SK-N-SH (cell line): ENCODE measurements around the gene MOB2. TPM values are rescaled to one million over a fixed set of nuclear protein-coding genes. Genes with fewer than 3 reads are reported as not detected.

ENCODE experiments used
- CTCF ChIA-PET: fragments of 300-600, 350-600 bp; formaldehyde crosslinking; extraction: SDS; loops from one replicate; lab custom pipeline; 2021; lab: Yijun Ruan, JAX
- POLR2A ChIA-PET: fragments of 350-600 bp; sonication (Branson Sonifier 250); formaldehyde crosslinking; extraction: SDS; loops from one replicate; lab custom pipeline; 2020; ENCODE audit warnings: antibody characterized with exemption, inconsistent platforms; lab: Yijun Ruan, JAX
- DNase-seq: peaks from one replicate; pipeline ENCODE4 v3.0.0; 2012
- H2AFZ ChIP-seq: fragments of 200-600 bp; sonication (generic); 2 replicates; pipeline ENCODE4 v1.8.1; 2016; ENCODE audit warnings: antibody characterized with exemption, mild to moderate bottlenecking, low read depth
- H3F3A ChIP-seq: fragments of 200-600 bp; sonication (generic); replicated peaks from 2 replicates; pipeline ENCODE3; 2016; ENCODE audit warnings: antibody characterized with exemption, mild to moderate bottlenecking; ENCODE audit not compliant: insufficient read depth
- H3K27ac ChIP-seq, 2 experiments: fragments of 200-500 bp in 1 of 2; fragments of 200-600 bp in 1 of 2; sonication (Bioruptor generic) in 1 of 2; sonication (generic), shearing (Covaris generic) in 1 of 2; 2 replicates each; pipeline versions ENCODE4 v1.5.1 to v1.6.1; 2014 to 2016; ENCODE audit warnings: low read depth in 2 of 2, inconsistent platforms in 1 of 2, low read length in 1 of 2, mild to moderate bottlenecking in 1 of 2, mixed read lengths in 1 of 2
- H3K27me3 ChIP-seq: fragments of 200-600 bp; sonication (generic), shearing (Covaris generic); 2 replicates; pipeline ENCODE4 v1.6.1; 2016; ENCODE audit warnings: mixed run types; ENCODE audit not compliant: insufficient read depth
- H3K36me3 ChIP-seq, 2 experiments: fragments of 200-500 bp in 1 of 2; fragments of 200-600 bp in 1 of 2; sonication (Bioruptor generic) in 1 of 2; sonication (generic) in 1 of 2; replicated peaks in 1 of 2; 2 replicates each; pipeline versions ENCODE3 to v1.5.1; 2014 to 2016; ENCODE audit warnings: low read length in 1 of 2, mild to moderate bottlenecking in 1 of 2; ENCODE audit not compliant: insufficient read depth in 2 of 2, control insufficient read depth in 1 of 2
- H3K4me1 ChIP-seq, 2 experiments: fragments of 200-500 bp in 1 of 2; fragments of 200-600 bp in 1 of 2; sonication (Bioruptor generic) in 1 of 2; sonication (generic), shearing (Covaris generic) in 1 of 2; 2 replicates each; pipeline versions ENCODE4 v1.5.1 to v1.6.1; 2014 to 2016; ENCODE audit warnings: low read depth in 1 of 2, low read length in 1 of 2, mixed run types in 1 of 2; ENCODE audit not compliant: insufficient read depth in 2 of 2, control insufficient read depth in 1 of 2
- H3K4me2 ChIP-seq: fragments of 200-600 bp; sonication (generic), shearing (Covaris generic); 2 replicates; pipeline ENCODE4 v1.6.1; 2017; ENCODE audit warnings: mixed run types
- H3K4me3 ChIP-seq, 2 experiments: fragments of 200-500 bp in 1 of 2; fragments of 200-600 bp in 1 of 2; sonication (Bioruptor generic) in 1 of 2; sonication (generic), shearing (Covaris generic) in 1 of 2; 2 replicates each; pipeline versions ENCODE4 v1.5.1 to v1.8.1; 2014 to 2016; ENCODE audit warnings: low read depth in 2 of 2, inconsistent platforms in 1 of 2, low read length in 1 of 2, mild to moderate bottlenecking in 1 of 2, mixed read lengths in 1 of 2, moderate library complexity in 1 of 2
- H3K79me2 ChIP-seq: fragments of 200-600 bp; sonication (generic); 2 replicates; pipeline ENCODE4 v1.8.1; 2017; ENCODE audit warnings: mild to moderate bottlenecking; ENCODE audit not compliant: insufficient read depth
- H3K9ac ChIP-seq: fragments of 200-600 bp; sonication (generic); 2 replicates; pipeline ENCODE4 v1.6.1; 2017; ENCODE audit warnings: mixed run types
- H3K9me2 ChIP-seq: fragments of 200-600 bp; sonication (generic); 2 replicates; pipeline ENCODE4 v1.6.1; 2017; ENCODE audit warnings: mixed run types
- H3K9me3 ChIP-seq: fragments of 200-600 bp; sonication (generic); 2 replicates; pipeline ENCODE4 v1.6.1; 2017; ENCODE audit warnings: mixed run types, mild to moderate bottlenecking, moderate library complexity
- H4K20me1 ChIP-seq: fragments of 200-600 bp; sonication (generic); 2 replicates; pipeline ENCODE4 v1.6.1; 2017; ENCODE audit warnings: mild to moderate bottlenecking, mixed run types; ENCODE audit not compliant: insufficient read depth
- ELF1 ChIP-seq: IDR thresholded peaks from 2 replicates; pipeline ENCODE4 v1.4.0; 2012
- GABPA ChIP-seq: IDR thresholded peaks from 2 replicates; pipeline ENCODE4 v1.4.0; 2012; ENCODE audit warnings: low read depth, mild to moderate bottlenecking
- MXI1 ChIP-seq: IDR thresholded peaks from 2 replicates; pipeline ENCODE4 v1.6.1; 2012; ENCODE audit warnings: mild to moderate bottlenecking, low read depth, low read length, improper control_type of control experiment
- NFIC ChIP-seq: IDR thresholded peaks from 2 replicates; pipeline ENCODE4 v1.4.0; 2012; ENCODE audit warnings: borderline replicate concordance
- RAD21 ChIP-seq: IDR thresholded peaks from 2 replicates; pipeline ENCODE4 v1.6.1; 2012; ENCODE audit warnings: mild to moderate bottlenecking, low read length
- RXRA ChIP-seq: IDR thresholded peaks from 2 replicates; pipeline ENCODE4 v1.4.0; 2012; ENCODE audit warnings: low read depth, mild to moderate bottlenecking, borderline replicate concordance
- TEAD4 ChIP-seq: IDR thresholded peaks from 2 replicates; pipeline ENCODE4 v1.4.0; 2012; ENCODE audit warnings: mild to moderate bottlenecking, borderline replicate concordance; ENCODE audit not compliant: insufficient read depth
- YY1 ChIP-seq: IDR thresholded peaks from 2 replicates; pipeline ENCODE4 v1.4.0; 2012; ENCODE audit warnings: low read depth, mild to moderate bottlenecking
- WGBS: methylation state at CpG from one replicate; pipeline ENCODE4 v1.1.6; 2017; ENCODE audit warnings: low lambda C conversion rate; 5-methylcytosine and 5-hydroxymethylcytosine counted together
- polyA plus RNA-seq, 3 experiments: library from polyadenylated mRNA; depleted of rRNA; stranded (reverse); fragments of >200 nt; gene quantifications; 2 replicates each; pipeline ENCODE4 v1.2.3, GENCODE V29; 2012
- TF ChIP-seq, protein P1 (sequence below): IDR thresholded peaks from 2 replicates; pipeline ENCODE4 v1.6.1; 2012; ENCODE audit warnings: mild to moderate bottlenecking, low read depth, low read length, moderate library complexity
- TF ChIP-seq, protein P2 (sequence below): IDR thresholded peaks from 2 replicates; pipeline ENCODE4 v1.4.0; 2012; ENCODE audit warnings: low read depth, borderline replicate concordance
- TF ChIP-seq, protein P3 (sequence below): IDR thresholded peaks from 2 replicates; pipeline ENCODE4 v1.4.0; 2012; ENCODE audit warnings: low read depth, borderline replicate concordance

MOB2 gene
- polyA plus RNA-seq, 1 of the 3 experiments (the other 2 are of a cell fraction) = 45.8 TPM

DNA sequence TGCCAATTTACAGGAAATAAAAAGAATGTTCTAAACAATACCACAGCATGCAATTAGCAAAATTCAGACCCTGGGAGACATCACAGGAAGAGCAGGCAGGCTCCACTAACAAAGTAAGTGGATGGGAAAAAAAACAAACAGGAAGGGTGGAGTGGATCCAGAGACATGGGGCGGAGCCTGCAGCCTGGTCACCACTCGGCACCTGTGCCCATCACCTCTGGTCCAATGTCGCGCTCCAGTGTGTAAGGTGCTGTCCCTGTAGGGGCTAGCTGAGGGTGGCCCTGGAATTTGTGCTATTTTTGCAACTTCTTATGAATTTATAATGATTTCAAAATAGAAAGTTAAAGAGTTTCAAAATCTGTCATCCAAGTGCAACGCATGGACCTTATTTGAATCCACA is 11.0 kb upstream of the MOB2 start (continued):
- TF ChIP-seq, protein P1, sequence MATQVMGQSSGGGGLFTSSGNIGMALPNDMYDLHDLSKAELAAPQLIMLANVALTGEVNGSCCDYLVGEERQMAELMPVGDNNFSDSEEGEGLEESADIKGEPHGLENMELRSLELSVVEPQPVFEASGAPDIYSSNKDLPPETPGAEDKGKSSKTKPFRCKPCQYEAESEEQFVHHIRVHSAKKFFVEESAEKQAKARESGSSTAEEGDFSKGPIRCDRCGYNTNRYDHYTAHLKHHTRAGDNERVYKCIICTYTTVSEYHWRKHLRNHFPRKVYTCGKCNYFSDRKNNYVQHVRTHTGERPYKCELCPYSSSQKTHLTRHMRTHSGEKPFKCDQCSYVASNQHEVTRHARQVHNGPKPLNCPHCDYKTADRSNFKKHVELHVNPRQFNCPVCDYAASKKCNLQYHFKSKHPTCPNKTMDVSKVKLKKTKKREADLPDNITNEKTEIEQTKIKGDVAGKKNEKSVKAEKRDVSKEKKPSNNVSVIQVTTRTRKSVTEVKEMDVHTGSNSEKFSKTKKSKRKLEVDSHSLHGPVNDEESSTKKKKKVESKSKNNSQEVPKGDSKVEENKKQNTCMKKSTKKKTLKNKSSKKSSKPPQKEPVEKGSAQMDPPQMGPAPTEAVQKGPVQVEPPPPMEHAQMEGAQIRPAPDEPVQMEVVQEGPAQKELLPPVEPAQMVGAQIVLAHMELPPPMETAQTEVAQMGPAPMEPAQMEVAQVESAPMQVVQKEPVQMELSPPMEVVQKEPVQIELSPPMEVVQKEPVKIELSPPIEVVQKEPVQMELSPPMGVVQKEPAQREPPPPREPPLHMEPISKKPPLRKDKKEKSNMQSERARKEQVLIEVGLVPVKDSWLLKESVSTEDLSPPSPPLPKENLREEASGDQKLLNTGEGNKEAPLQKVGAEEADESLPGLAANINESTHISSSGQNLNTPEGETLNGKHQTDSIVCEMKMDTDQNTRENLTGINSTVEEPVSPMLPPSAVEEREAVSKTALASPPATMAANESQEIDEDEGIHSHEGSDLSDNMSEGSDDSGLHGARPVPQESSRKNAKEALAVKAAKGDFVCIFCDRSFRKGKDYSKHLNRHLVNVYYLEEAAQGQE = no peak
- TF ChIP-seq TEAD4 = no peak

DNA sequence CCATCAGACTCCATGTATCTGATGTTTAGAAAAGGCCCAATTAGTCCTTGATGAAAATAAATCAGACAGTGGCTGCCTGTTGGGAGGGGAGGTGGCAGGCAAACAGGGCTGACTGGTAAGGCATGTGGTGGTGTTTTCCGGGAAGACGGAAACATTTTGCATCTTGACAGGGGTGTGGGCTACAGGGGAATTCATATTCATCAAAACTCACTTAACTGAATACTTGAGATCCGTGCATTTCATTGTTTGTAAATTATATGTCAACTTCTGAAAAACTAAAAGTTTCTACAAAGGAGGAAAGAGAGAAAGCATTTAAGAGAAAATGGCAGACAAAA is 10.1 kb upstream of the MOB2 start:
- H3K36me3 ChIP-seq = peaks cover 0 to 4% of the 10 kb centered on the region in 2 experiments
- no peaks in the 10 kb centered on the region for H3K27me3 ChIP-seq
- TF ChIP-seq NFIC (no peak), GABPA (no peak), MXI1 (no peak), TEAD4 (no peak), RXRA (no peak), YY1 (no peak), RAD21 (no peak), ELF1 (no peak)
- TF ChIP-seq, protein P2, sequence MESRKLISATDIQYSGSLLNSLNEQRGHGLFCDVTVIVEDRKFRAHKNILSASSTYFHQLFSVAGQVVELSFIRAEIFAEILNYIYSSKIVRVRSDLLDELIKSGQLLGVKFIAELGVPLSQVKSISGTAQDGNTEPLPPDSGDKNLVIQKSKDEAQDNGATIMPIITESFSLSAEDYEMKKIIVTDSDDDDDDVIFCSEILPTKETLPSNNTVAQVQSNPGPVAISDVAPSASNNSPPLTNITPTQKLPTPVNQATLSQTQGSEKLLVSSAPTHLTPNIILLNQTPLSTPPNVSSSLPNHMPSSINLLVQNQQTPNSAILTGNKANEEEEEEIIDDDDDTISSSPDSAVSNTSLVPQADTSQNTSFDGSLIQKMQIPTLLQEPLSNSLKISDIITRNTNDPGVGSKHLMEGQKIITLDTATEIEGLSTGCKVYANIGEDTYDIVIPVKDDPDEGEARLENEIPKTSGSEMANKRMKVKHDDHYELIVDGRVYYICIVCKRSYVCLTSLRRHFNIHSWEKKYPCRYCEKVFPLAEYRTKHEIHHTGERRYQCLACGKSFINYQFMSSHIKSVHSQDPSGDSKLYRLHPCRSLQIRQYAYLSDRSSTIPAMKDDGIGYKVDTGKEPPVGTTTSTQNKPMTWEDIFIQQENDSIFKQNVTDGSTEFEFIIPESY = no peak
- TF ChIP-seq, protein P3, sequence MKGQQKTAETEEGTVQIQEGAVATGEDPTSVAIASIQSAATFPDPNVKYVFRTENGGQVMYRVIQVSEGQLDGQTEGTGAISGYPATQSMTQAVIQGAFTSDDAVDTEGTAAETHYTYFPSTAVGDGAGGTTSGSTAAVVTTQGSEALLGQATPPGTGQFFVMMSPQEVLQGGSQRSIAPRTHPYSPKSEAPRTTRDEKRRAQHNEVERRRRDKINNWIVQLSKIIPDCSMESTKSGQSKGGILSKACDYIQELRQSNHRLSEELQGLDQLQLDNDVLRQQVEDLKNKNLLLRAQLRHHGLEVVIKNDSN = no peak
- H3K4me2 ChIP-seq = no peak overlapping the region
- POLR2A ChIA-PET = no interaction called here
- H3K79me2 ChIP-seq = peaks cover 79% of the 10 kb centered on the region
- no peak overlapping the region for H2AFZ ChIP-seq
- DNase-seq = no peak
- H3K9ac ChIP-seq = no peak overlapping the region
- CTCF ChIA-PET = interaction anchor here (2.3 kb wide), 1 partner anchor 19 kb away, joined by 8 read pairs; no protein-coding TSS in a partner anchor
- H3K27ac ChIP-seq = no peak overlapping the region
- H3F3A ChIP-seq = peaks cover 5% of the 10 kb centered on the region
- no peak overlapping the region for H3K4me3 ChIP-seq
- H3K9me3 ChIP-seq = 0 out of 2 replicates have a peak, but pooled peaks cover 5% of the 10 kb centered on the region
- no peaks in the 10 kb centered on the region for H3K9me2 ChIP-seq
- peaks cover 47% of the 10 kb centered on the region for H4K20me1 ChIP-seq
- WGBS = 95% methylated on average over 3 of the region's 3 CpGs
- H3K4me1 ChIP-seq = peaks cover 0 to 12% of the 10 kb centered on the region in 2 experiments; a peak in 1 of 4 replicates
